H9 (cell line): ENCODE measurements around the gene GTF2H4. TPM values are rescaled to one million over a fixed set of nuclear protein-coding genes. Genes with fewer than 3 reads are reported as not detected.

ENCODE experiments used
- DNase-seq: peaks from one replicate; pipeline ENCODE4 v3.0.0-alpha.2; 2017
- H2AFZ ChIP-seq: one replicate; pipeline ENCODE4 v1.6.1; 2013; ENCODE audit warnings: mild to moderate bottlenecking, low read length, control low read depth, moderate library complexity
- H2AK5ac ChIP-seq: 2 replicates; pipeline ENCODE4 v1.6.1; 2013; ENCODE audit warnings: low read length, control low read depth, mixed read lengths; ENCODE audit not compliant: insufficient read length
- H2BK120ac ChIP-seq: one replicate; pipeline ENCODE4 v1.6.1; 2013; ENCODE audit warnings: low read depth, mild to moderate bottlenecking, low read length, control low read depth, inconsistent platforms; ENCODE audit not compliant: poor library complexity, severe bottlenecking
- H2BK12ac ChIP-seq: 2 replicates; pipeline ENCODE4 v1.6.1; 2013; ENCODE audit warnings: low read length, control low read depth, mixed read lengths, low read depth; ENCODE audit not compliant: insufficient read length
- H2BK15ac ChIP-seq: 2 replicates; pipeline ENCODE4 v1.6.1; 2013; ENCODE audit warnings: low read depth, low read length, control low read depth
- H2BK20ac ChIP-seq: one replicate; pipeline ENCODE4 v1.6.1; 2013; ENCODE audit warnings: low read depth, mild to moderate bottlenecking, low read length, control low read depth, inconsistent platforms; ENCODE audit not compliant: poor library complexity, severe bottlenecking
- H2BK5ac ChIP-seq: 2 replicates; pipeline ENCODE4 v1.6.1; 2013; ENCODE audit warnings: low read length, control low read depth, mixed read lengths; ENCODE audit not compliant: insufficient read length
- H3K14ac ChIP-seq: 2 replicates; pipeline ENCODE4 v1.6.1; 2013; ENCODE audit warnings: low read length, control low read depth; ENCODE audit not compliant: insufficient read depth
- H3K18ac ChIP-seq: 2 replicates; pipeline ENCODE4 v1.6.1; 2013; ENCODE audit warnings: low read depth, mild to moderate bottlenecking, mixed read lengths, low read length, control low read depth; ENCODE audit not compliant: insufficient read length
- H3K23ac ChIP-seq: 2 replicates; pipeline ENCODE4 v1.6.1; 2013; ENCODE audit warnings: low read length, control low read depth, mixed read lengths, low read depth; ENCODE audit not compliant: insufficient read length
- H3K23me2 ChIP-seq: 2 replicates; pipeline ENCODE4 v1.6.1; 2013; ENCODE audit warnings: low read depth, mild to moderate bottlenecking, mixed read lengths, low read length, control low read depth; ENCODE audit not compliant: insufficient read length, poor library complexity, severe bottlenecking
- H3K27ac ChIP-seq: 2 replicates; pipeline ENCODE4 v1.5.1; 2013; ENCODE audit warnings: low read length, control low read depth, mixed read lengths, low read depth; ENCODE audit not compliant: insufficient read length
- H3K27me3 ChIP-seq: 2 replicates; pipeline ENCODE4 v1.6.1; 2013; ENCODE audit warnings: low read length, control low read depth, inconsistent platforms; ENCODE audit not compliant: insufficient read depth
- H3K4ac ChIP-seq: 2 replicates; pipeline ENCODE4 v1.6.1; 2013; ENCODE audit warnings: low read depth, mild to moderate bottlenecking, control low read depth, inconsistent platforms, low read length, moderate library complexity
- H3K4me1 ChIP-seq: 2 replicates; pipeline ENCODE4 v1.6.1; 2013; ENCODE audit warnings: low read length, control low read depth, inconsistent platforms; ENCODE audit not compliant: insufficient read depth
- H3K4me2 ChIP-seq: 2 replicates; pipeline ENCODE4 v1.6.1; 2013; ENCODE audit warnings: low read length, control low read depth, mixed read lengths; ENCODE audit not compliant: insufficient read length, insufficient read depth
- H3K56ac ChIP-seq: 2 replicates; pipeline ENCODE4 v1.6.1; 2013; ENCODE audit warnings: low read depth, mild to moderate bottlenecking, mixed read lengths, low read length, control low read depth; ENCODE audit not compliant: insufficient read length
- H3K79me1 ChIP-seq: 2 replicates; pipeline ENCODE4 v1.6.1; 2013; ENCODE audit warnings: low read depth, mild to moderate bottlenecking, moderate library complexity, low read length, control low read depth, inconsistent platforms; ENCODE audit not compliant: insufficient read depth, poor library complexity, severe bottlenecking
- H3K79me2 ChIP-seq: 2 replicates; pipeline ENCODE4 v1.6.1; 2013; ENCODE audit warnings: low read length, control low read depth, inconsistent platforms; ENCODE audit not compliant: insufficient read depth
- H3K9ac ChIP-seq: 2 replicates; pipeline ENCODE4 v1.6.1; 2013; ENCODE audit warnings: low read length, control low read depth, mixed read lengths; ENCODE audit not compliant: insufficient read length; ENCODE audit errors: extremely low read depth
- H3K9me3 ChIP-seq: one replicate; pipeline ENCODE4 v1.6.1; 2013; ENCODE audit warnings: low read depth, low read length, inconsistent platforms; ENCODE audit not compliant: control insufficient read depth
- H3T11ph ChIP-seq: one replicate; pipeline ENCODE4 v1.6.1; 2013; ENCODE audit warnings: mild to moderate bottlenecking, low read length, control low read depth, inconsistent platforms
- H4K20me1 ChIP-seq: one replicate; pipeline ENCODE4 v1.6.1; 2013; ENCODE audit not compliant: control insufficient read depth, insufficient read length, insufficient read depth
- H4K5ac ChIP-seq: 2 replicates; pipeline ENCODE4 v1.6.1; 2013; ENCODE audit warnings: low read depth, mild to moderate bottlenecking, mixed read lengths, low read length, control low read depth; ENCODE audit not compliant: insufficient read length
- H4K8ac ChIP-seq: replicated peaks from 2 replicates; pipeline ENCODE4 v1.6.1; 2013; ENCODE audit warnings: low read length, control low read depth, mixed read lengths, low read depth; ENCODE audit not compliant: insufficient read length
- H4K91ac ChIP-seq: 2 replicates; pipeline ENCODE4 v1.6.1; 2013; ENCODE audit warnings: low read depth, mild to moderate bottlenecking, moderate library complexity, mixed read lengths, low read length, control low read depth; ENCODE audit not compliant: insufficient read length
- H3K27ac Mint-ChIP-seq, 3 experiments: 2 replicates in 2 of 3; 3 replicates in 1 of 3; pipeline ENCODE4 v1.8.0; 2020 to 2021; ENCODE audit warnings: mixed read lengths in 3 of 3, mild to moderate bottlenecking in 1 of 3, moderate library complexity in 1 of 3
- H3K27me3 Mint-ChIP-seq: 2 replicates; pipeline ENCODE4 v1.8.0; 2021; ENCODE audit warnings: low read depth, mild to moderate bottlenecking, moderate library complexity, mixed read lengths
- H3K36me3 Mint-ChIP-seq, 3 experiments: 2 replicates in 2 of 3; 3 replicates in 1 of 3; pipeline ENCODE4 v1.8.0; 2020 to 2021; ENCODE audit warnings: low read depth in 3 of 3, mixed read lengths in 3 of 3; ENCODE audit not compliant: insufficient read depth in 1 of 3
- H3K4me1 Mint-ChIP-seq, 2 experiments: 2 replicates each; pipeline ENCODE4 v1.8.0; 2020; ENCODE audit warnings: mixed read lengths in 2 of 2
- H3K4me3 Mint-ChIP-seq, 2 experiments: 2 replicates in 1 of 2; 3 replicates in 1 of 2; pipeline ENCODE4 v1.8.0; 2020 to 2021; ENCODE audit warnings: mild to moderate bottlenecking in 2 of 2, mixed read lengths in 2 of 2, moderate library complexity in 1 of 2
- H3K9me3 Mint-ChIP-seq, 2 experiments: 2 replicates in 1 of 2; 3 replicates in 1 of 2; pipeline ENCODE4 v1.8.0; 2020; ENCODE audit warnings: mild to moderate bottlenecking in 2 of 2, mixed read lengths in 2 of 2, moderate library complexity in 1 of 2
- CTCF ChIP-seq: fragments of 200-600 bp; sonication (generic); conservative IDR thresholded peaks from 3 replicates; pipeline ENCODE4 v1.8.0; 2021; ENCODE audit warnings: antibody characterized with exemption, mild to moderate bottlenecking
- WGBS: extraction: QIAGEN DNeasy Blood & Tissue Kit; methylation state at CpG from one replicate; pipeline ENCODE4 v1.1.7; 2013; ENCODE audit warnings: missing lambda C conversion rate, low lambda C conversion rate, mixed read lengths; ENCODE audit not compliant: insufficient read length; ENCODE audit errors: extremely low coverage; 5-methylcytosine and 5-hydroxymethylcytosine counted together
- total RNA-seq: library from RNA; stranded (reverse); gene quantifications from 2 replicates; pipeline ENCODE4 v1.2.1, GENCODE V29; 2021

The GTF2H4 gene
- total RNA-seq, 1 experiment from 2014 or later = 60.8 TPM

- DNase-seq = no peak
- H3K23ac ChIP-seq = no peak overlapping the region
- peaks cover 5 to 14% of the 10 kb centered on the region in 2 experiments for H3K4me1 Mint-ChIP-seq
Measured at GRCh38 chr6:30902709-30903108, 5.3 kb upstream of the GTF2H4 start.

More at GRCh38 chr6:30902709-30903108, 5.3 kb upstream of the GTF2H4 start:
- Histone ChIP-seq H4K8ac (no peak overlapping the region), H2BK120ac (no peak overlapping the region), H3K4ac (no peak overlapping the region), H2BK5ac (no peak overlapping the region), H2BK20ac (no peak overlapping the region), H3K14ac (no peak overlapping the region), H4K5ac (no peak overlapping the region), H3K79me2 (no peaks in the 10 kb centered on the region), H2AK5ac (no peak overlapping the region), H3K9me3 (no peaks in the 10 kb centered on the region), H3K56ac (no peak overlapping the region), H4K20me1 (no peaks in the 10 kb centered on the region), H4K91ac (no peak overlapping the region), H3K4me2 (no peak overlapping the region), H3K27ac (no peak overlapping the region), H3T11ph (no peak overlapping the region), H3K18ac (no peak overlapping the region), H3K79me1 (no peaks in the 10 kb centered on the region), H3K9ac (no peak overlapping the region), H3K23me2 (no peaks in the 10 kb centered on the region), H2BK12ac (no peak overlapping the region), H3K4me1 (no peaks in the 10 kb centered on the region), H3K27me3 (no peaks in the 10 kb centered on the region), H2AFZ (no peak overlapping the region), H2BK15ac (no peak overlapping the region)
- Mint-ChIP-seq H3K9me3 (no peaks in the 10 kb centered on the region), H3K27me3 (no peaks in the 10 kb centered on the region; the same call in 1 of the 2 replicates), H3K36me3 (peaks cover 21 to 27% (median 26%) of the 10 kb centered on the region in 3 experiments; a peak in 6 of 7 replicates), H3K4me3 (no peak overlapping the region), H3K27ac (peak overlapping the region in 1 of 3 experiments; percentile 49; a peak in 2 of 7 replicates)
- WGBS = no CpG with 5 or more reads among the region's 5 CpGs
- TF ChIP-seq CTCF = no peak
